ENCODE measurements around the gene SHROOM3.

DNA sequence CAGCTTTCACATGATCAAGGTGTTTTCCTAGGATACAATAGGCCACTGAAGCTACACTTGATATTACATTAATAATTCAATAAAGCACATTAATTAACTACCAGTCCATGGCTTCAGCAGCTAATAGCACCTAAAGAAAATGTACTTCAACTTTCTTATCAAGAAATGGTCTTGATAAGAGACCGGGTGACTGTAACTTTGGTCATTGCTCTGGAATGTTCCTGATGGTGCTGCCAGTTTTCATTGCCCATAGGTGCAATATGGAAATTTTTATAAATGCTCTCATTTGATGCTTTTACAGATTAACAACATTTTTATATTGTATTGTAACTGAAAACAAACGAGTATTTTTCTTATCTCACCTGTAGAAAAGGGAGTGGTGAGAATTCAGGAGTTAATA, 165.4 kb downstream of the SHROOM3 start:
- TF ChIP-seq CTCF (IDR thresholded peaks at IDR 0.05) (no peak), ZFX (IDR thresholded peaks at IDR 0.05; ENCODE audit: borderline replicate concordance) (no peak)
